ENCODE data around the gene ATP6V1G3.
"Not testable (repeated sequence)": the region's sequence is repeated elsewhere in the genome, so short reads cannot be mapped to it uniquely, and the experiment has no call there.

Gene ATP6V1G3

GRCh38 chr1:198495631-198496030 lies 44.8 kb downstream of the ATP6V1G3 start:
- no peak for DNase-seq

GRCh38 chr1:198494658-198495103 lies 45.8 kb downstream of the ATP6V1G3 start:
- DNase-seq = no peak

- DNase-seq = no peak
Observed at GRCh38 chr1:198494139-198494538, 46.3 kb downstream of the ATP6V1G3 start.

- no peak for DNase-seq
Observed at GRCh38 chr1:198493329-198493728, 47.2 kb downstream of the ATP6V1G3 start.

GRCh38 chr1:198492872-198493271 lies 47.6 kb downstream of the ATP6V1G3 start:
- no peak for DNase-seq

GRCh38 chr1:198491596-198491995 lies 48.9 kb downstream of the ATP6V1G3 start:
- no peak for DNase-seq

- DNase-seq = no peak
Observed at GRCh38 chr1:198491028-198491427, 49.5 kb downstream of the ATP6V1G3 start.

- no peak for DNase-seq
Observed at GRCh38 chr1:198490224-198490623, 50.3 kb downstream of the ATP6V1G3 start.

- DNase-seq = no peak
Observed at GRCh38 chr1:198486903-198487302, 53.6 kb downstream of the ATP6V1G3 start.

- no peak for DNase-seq
Observed at GRCh38 chr1:198483645-198484044, 56.8 kb downstream of the ATP6V1G3 start.

- DNase-seq = no peak
Observed at GRCh38 chr1:198483006-198483405, 57.5 kb downstream of the ATP6V1G3 start.

GRCh38 chr1:198481661-198482060 lies 58.8 kb downstream of the ATP6V1G3 start:
- peak; percentile 35 for DNase-seq

- no peak for DNase-seq
Observed at GRCh38 chr1:198480876-198481275, 59.6 kb downstream of the ATP6V1G3 start.

GRCh38 chr1:198477354-198477753 lies 63.1 kb downstream of the ATP6V1G3 start:
- DNase-seq = not testable (repeated sequence)

All from hematopoietic multipotent progenitor cell treated with erythropoietin and hydrocortisone succinate and interleukin-3 and kit ligand, for 6 days (in vitro differentiated cells).